HCT116 (cell line): ENCODE results near the gene AKNAD1. TPM values are rescaled to one million over a fixed set of nuclear protein-coding genes. Genes with fewer than 3 reads are reported as not detected.

Experiments used
- ATAC-seq: fragments of 200-7000 bp; cut with Tn5 transposase; 2 replicates; pipeline ENCODE4 v1.9.1; 2020; ENCODE audit warnings: mild to moderate bottlenecking, moderate library complexity
- BruUV-seq: library from RNA; stranded (reverse); fragments of 400-500 nt; replicated peaks from 2 replicates; lab custom pipeline; 2021; lab: Mats Ljungman, UMichigan
- CTCF ChIA-PET: fragments of 300-600 bp; sonication (Branson Sonifier 250); formaldehyde crosslinking; loops from one replicate; lab custom pipeline; 2021; ENCODE audit warnings: antibody characterized with exemption; lab: Charles Lee
- POLR2A ChIA-PET: fragments of 300-600, 350-600 bp; sonication (Branson Sonifier 250); formaldehyde crosslinking; loops from one replicate; lab custom pipeline; 2021; ENCODE audit warnings: antibody characterized with exemption; lab: Charles Lee
- RAD21 ChIA-PET, 2 experiments: fragments of 300-600 bp; sonication (Branson Sonifier 250); formaldehyde crosslinking; loops; one replicate each; lab custom pipeline; 2023; ENCODE audit warnings: low total read pairs in 2 of 2; ENCODE audit not compliant: uncharacterized antibody in 2 of 2, unreplicated experiment in 2 of 2, low non-redundant PET in 1 of 2; lab: Charles Lee
- DNase-seq: peaks from one replicate; pipeline ENCODE4 v3.0.0-alpha.2; 2010; ENCODE audit warnings: low read depth, low spot score
- H2AFZ ChIP-seq: fragments of 200-600 bp; shearing (Covaris generic), sonication (generic); 2 replicates; pipeline ENCODE4 v1.6.1; 2017; ENCODE audit warnings: low read depth, mixed run types, mixed read lengths, antibody characterized with exemption, low read length; ENCODE audit not compliant: poor library complexity, severe bottlenecking
- H3K27ac ChIP-seq: 2 replicates; pipeline ENCODE4 v1.5.1; 2012; ENCODE audit warnings: low read depth, low read length
- H3K27me3 ChIP-seq: fragments of 200-600 bp; sonication (generic); 2 replicates; pipeline ENCODE4 v1.6.1; 2016; ENCODE audit warnings: mixed run types, low read length, mixed read lengths; ENCODE audit not compliant: insufficient read depth
- H3K36me3 ChIP-seq, 2 experiments: fragments of 200-500 bp in 1 of 2; fragments of 200-600 bp in 1 of 2; sonication (Bioruptor generic) in 1 of 2; sonication (generic) in 1 of 2; 2 replicates each; pipeline versions ENCODE4 v1.5.1 to v1.6.1; 2014 to 2016; ENCODE audit warnings: low read length in 2 of 2, inconsistent platforms in 1 of 2, mixed read lengths in 1 of 2, mixed run types in 1 of 2; ENCODE audit not compliant: insufficient read depth in 2 of 2, control insufficient read depth in 1 of 2
- H3K4me1 ChIP-seq, 2 experiments: fragments of 200-600 bp in 1 of 2; sonication (generic) in 1 of 2; 2 replicates each; pipeline versions ENCODE4 v1.5.1 to v1.6.1; 2012 to 2017; ENCODE audit warnings: low read length in 2 of 2, inconsistent platforms in 1 of 2, mild to moderate bottlenecking in 1 of 2, mixed read lengths in 1 of 2, mixed run types in 1 of 2, moderate library complexity in 1 of 2; ENCODE audit not compliant: insufficient read depth in 2 of 2, control insufficient read depth in 1 of 2
- H3K4me2 ChIP-seq: fragments of 200-600 bp; sonication (generic); 2 replicates; pipeline ENCODE4 v1.6.1; 2017; ENCODE audit warnings: mixed run types, low read length, mixed read lengths
- H3K4me3 ChIP-seq, 2 experiments: fragments of 200-600 bp in 1 of 2; sonication (generic) in 1 of 2; replicated peaks in 1 of 2; 2 replicates each; pipeline ENCODE4 v1.5.1; 2011 to 2016; ENCODE audit warnings: low read length in 2 of 2, control low read depth in 1 of 2, low read depth in 1 of 2, mild to moderate bottlenecking in 1 of 2, mixed read lengths in 1 of 2, mixed run types in 1 of 2
- H3K79me2 ChIP-seq: fragments of 200-600 bp; sonication (generic); 2 replicates; pipeline ENCODE4 v1.6.1; 2017; ENCODE audit warnings: mild to moderate bottlenecking, mixed run types, low read length, moderate library complexity, mixed read lengths; ENCODE audit not compliant: insufficient read depth
- H3K9ac ChIP-seq: fragments of 200-600 bp; sonication (generic); 2 replicates; pipeline ENCODE4 v1.6.1; 2016; ENCODE audit warnings: low read length, mixed read lengths
- H3K9me2 ChIP-seq: fragments of 200-600 bp; sonication (generic), shearing (Covaris generic); 2 replicates; pipeline ENCODE4 v1.6.1; 2017; ENCODE audit warnings: mixed run types, mild to moderate bottlenecking, moderate library complexity; ENCODE audit not compliant: insufficient read depth
- H3K9me3 ChIP-seq, 2 experiments: fragments of 200-500 bp in 1 of 2; fragments of 200-600 bp in 1 of 2; sonication (Bioruptor generic) in 1 of 2; sonication (generic) in 1 of 2; 2 replicates each; pipeline ENCODE4 v1.6.1; 2014 to 2017; ENCODE audit warnings: low read length in 2 of 2, mixed read lengths in 2 of 2, inconsistent platforms in 1 of 2, low read depth in 1 of 2, mild to moderate bottlenecking in 1 of 2, mixed run types in 1 of 2, moderate library complexity in 1 of 2; ENCODE audit not compliant: control insufficient read depth in 1 of 2, insufficient read depth in 1 of 2
- H4K20me1 ChIP-seq: fragments of 200-600 bp; sonication (generic), shearing (Covaris generic); 2 replicates; pipeline ENCODE4 v1.6.1; 2017; ENCODE audit warnings: mixed run types, mild to moderate bottlenecking, moderate library complexity; ENCODE audit not compliant: insufficient read depth
- CBX3 ChIP-seq: IDR thresholded peaks from 2 replicates; pipeline ENCODE4 v1.6.1; 2012; ENCODE audit warnings: low read depth
- CEBPB ChIP-seq: IDR thresholded peaks from 2 replicates; pipeline ENCODE4 v1.6.1; 2012; ENCODE audit warnings: low read depth
- CTCF ChIP-seq, 3 experiments: fragments of 200-600 bp in 1 of 3; sonication (generic) in 1 of 3; IDR thresholded peaks in 2 of 3; conservative IDR thresholded peaks in 1 of 3; 2 replicates each; pipeline ENCODE4 v1.5.1; 2012 to 2017; ENCODE audit warnings: low read depth in 2 of 3, low read length in 2 of 3, antibody characterized with exemption in 1 of 3, borderline replicate concordance in 1 of 3, control low read depth in 1 of 3, mild to moderate bottlenecking in 1 of 3, mixed read lengths in 1 of 3, mixed run types in 1 of 3, moderate library complexity in 1 of 3; ENCODE audit not compliant: insufficient read depth in 1 of 3
- FOSL1 ChIP-seq: IDR thresholded peaks from 2 replicates; pipeline ENCODE4 v1.6.1; 2012; ENCODE audit warnings: low read depth
- POLR2A ChIP-seq: IDR thresholded peaks from 2 replicates; pipeline ENCODE4 v1.7.0; 2011; ENCODE audit warnings: borderline replicate concordance; ENCODE audit not compliant: insufficient read depth, insufficient read length; ENCODE audit errors: extremely low read depth
- SIN3A ChIP-seq: IDR thresholded peaks from 2 replicates; pipeline ENCODE4 v1.6.1; 2012; ENCODE audit warnings: low read depth
- YY1 ChIP-seq: IDR thresholded peaks from 2 replicates; pipeline ENCODE4 v1.6.1; 2011; ENCODE audit warnings: low read length, low read depth, moderate library complexity, mild to moderate bottlenecking; ENCODE audit not compliant: insufficient replicate concordance; ENCODE audit errors: extremely low read depth
- ZFX ChIP-seq: fragments of 450-650 bp; IDR thresholded peaks from 2 replicates; pipeline ENCODE4 v1.6.1; 2017
- intact Hi-C: fragments of 100-400 bp; cut with micrococcal nuclease; formaldehyde crosslinking; loops from 2 replicates; pipeline ENCODE4 v1.10.0; 2022
- total RNA-seq: library from RNA; stranded (reverse); gene quantifications from one replicate; pipeline ENCODE4 v1.2.1, GENCODE V29; 2021; ENCODE audit not compliant: unreplicated experiment

The AKNAD1 gene
- total RNA-seq, 1 experiment from 2014 or later: 0.15 TPM

GRCh38 chr1:108813326-108813725 lies 43.6 kb downstream of the AKNAD1 start:
- Histone ChIP-seq H3K27me3 (no peaks in the 10 kb centered on the region), H3K4me1 (peaks cover 6 to 14% of the 10 kb centered on the region in 2 experiments), H3K9me2 (no peaks in the 10 kb centered on the region), H3K36me3 (no peaks in the 10 kb centered on the region), H3K27ac (no peak overlapping the region), H3K9ac (no peak overlapping the region), H2AFZ (no peak overlapping the region), H3K9me3 (no peaks in the 10 kb centered on the region), H4K20me1 (no peaks in the 10 kb centered on the region), H3K4me3 (no peak overlapping the region), H3K79me2 (no peaks in the 10 kb centered on the region), H3K4me2 (no peak overlapping the region)
- no TSS peak for BruUV-seq
- no peak for DNase-seq
- ATAC-seq: no peak
- TF ChIP-seq YY1: no peak
- TF ChIP-seq FOSL1: no peak
- no peak for TF ChIP-seq CTCF (IDR thresholded peaks at IDR 0.05 in 2 of 3, conservative IDR thresholded peaks at IDR 0.05 in 1 of 3; ENCODE audit: borderline replicate concordance in 1 of 3, insufficient read depth in 1 of 3, low read depth in 2 of 3, low read length in 2 of 3)
- no peak for TF ChIP-seq CBX3
- ChIA-PET RAD21 (no interaction called here), CTCF (interaction anchor here (1.1 kb wide), 1 partner anchor 15 kb away, joined by 3 read pairs; no protein-coding TSS in a partner anchor), POLR2A (no interaction called here)
- intact Hi-C loops: no loop called here

GRCh38 chr1:108811611-108812010 lies 45.3 kb downstream of the AKNAD1 start:
- Histone ChIP-seq H3K36me3 (no peaks in the 10 kb centered on the region; a peak in 1 of 4 replicates), H3K27ac (no peak overlapping the region), H3K79me2 (no peaks in the 10 kb centered on the region), H4K20me1 (no peaks in the 10 kb centered on the region), H3K4me3 (no peak overlapping the region), H3K4me2 (no peak overlapping the region), H3K4me1 (peaks cover 2 to 8% of the 10 kb centered on the region in 2 experiments), H3K9ac (no peak overlapping the region), H3K27me3 (no peaks in the 10 kb centered on the region), H3K9me2 (no peaks in the 10 kb centered on the region), H2AFZ (no peak overlapping the region), H3K9me3 (no peaks in the 10 kb centered on the region)
- ChIA-PET CTCF (no interaction called here), RAD21 (no interaction called here), POLR2A (no interaction called here)
- TF ChIP-seq ZFX (no peak), CTCF (IDR thresholded peaks at IDR 0.05 in 2 of 3, conservative IDR thresholded peaks at IDR 0.05 in 1 of 3; ENCODE audit: borderline replicate concordance in 1 of 3, insufficient read depth in 1 of 3, low read depth in 2 of 3, low read length in 2 of 3) (no peak), POLR2A (no peak), CEBPB (no peak), SIN3A (no peak), CBX3 (no peak)
- BruUV-seq: no TSS peak
- ATAC-seq (no peak), DNase-seq (no peak)
- intact Hi-C loops: no loop called here
